ENCODE results near the gene ZNF362. TPM values are rescaled to one million over a fixed set of nuclear protein-coding genes. Genes with fewer than 3 reads are reported as not detected.

ZNF362 gene
- total and polyA plus RNA-seq, 2 of the 13 experiments (the other 11 are each of a cell fraction or from before 2014, with no cell fraction given), result 8.3 to 14.2 TPM

DNA sequence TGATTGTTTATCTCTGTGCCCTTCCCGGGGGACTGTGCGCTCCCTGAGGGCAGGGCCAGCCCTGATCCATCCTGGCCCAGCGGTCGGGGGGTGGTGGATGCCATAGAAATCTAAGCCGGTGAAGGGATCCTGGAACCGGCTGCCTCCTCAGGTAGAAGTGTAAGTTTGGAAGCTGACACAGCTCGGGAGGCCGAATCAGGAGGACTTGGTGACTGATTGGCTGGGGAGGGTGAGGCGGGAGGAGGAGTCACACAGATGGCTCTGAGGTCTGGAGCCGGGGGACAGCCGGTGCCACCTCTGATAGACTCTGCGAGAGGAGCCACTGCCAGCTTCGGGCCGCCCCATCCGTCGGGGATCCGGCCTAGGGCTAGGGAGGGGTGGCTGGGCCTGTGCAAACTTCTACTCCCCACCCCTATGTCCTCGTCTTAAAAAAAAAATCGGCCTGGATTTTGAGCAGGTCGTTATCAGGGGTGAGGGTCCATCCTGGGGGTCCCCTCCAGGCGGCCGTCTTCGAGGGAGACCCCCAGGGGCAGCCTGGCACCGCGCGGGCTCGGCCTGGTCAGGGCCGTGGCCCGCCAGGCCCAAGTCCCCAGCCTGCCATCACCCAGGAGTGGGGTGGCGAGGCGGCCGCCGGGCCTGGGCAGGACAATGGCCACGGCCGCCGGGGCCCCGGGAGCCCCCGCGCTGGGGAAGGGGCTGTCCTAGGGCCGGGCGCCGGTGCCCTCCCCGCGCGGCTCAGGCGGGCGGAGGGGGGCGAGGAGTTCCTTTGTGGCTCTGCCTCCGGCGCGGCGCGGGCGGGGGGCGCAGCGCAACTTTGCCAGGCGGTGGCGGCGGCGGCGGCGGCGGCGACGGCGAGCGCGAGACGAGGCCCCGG, 708 bp upstream of the ZNF362 start (continued):
- TF ChIP-seq, protein P1, sequence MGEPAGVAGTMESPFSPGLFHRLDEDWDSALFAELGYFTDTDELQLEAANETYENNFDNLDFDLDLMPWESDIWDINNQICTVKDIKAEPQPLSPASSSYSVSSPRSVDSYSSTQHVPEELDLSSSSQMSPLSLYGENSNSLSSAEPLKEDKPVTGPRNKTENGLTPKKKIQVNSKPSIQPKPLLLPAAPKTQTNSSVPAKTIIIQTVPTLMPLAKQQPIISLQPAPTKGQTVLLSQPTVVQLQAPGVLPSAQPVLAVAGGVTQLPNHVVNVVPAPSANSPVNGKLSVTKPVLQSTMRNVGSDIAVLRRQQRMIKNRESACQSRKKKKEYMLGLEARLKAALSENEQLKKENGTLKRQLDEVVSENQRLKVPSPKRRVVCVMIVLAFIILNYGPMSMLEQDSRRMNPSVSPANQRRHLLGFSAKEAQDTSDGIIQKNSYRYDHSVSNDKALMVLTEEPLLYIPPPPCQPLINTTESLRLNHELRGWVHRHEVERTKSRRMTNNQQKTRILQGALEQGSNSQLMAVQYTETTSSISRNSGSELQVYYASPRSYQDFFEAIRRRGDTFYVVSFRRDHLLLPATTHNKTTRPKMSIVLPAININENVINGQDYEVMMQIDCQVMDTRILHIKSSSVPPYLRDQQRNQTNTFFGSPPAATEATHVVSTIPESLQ (CRISPR knock-in tag; conservative IDR thresholded peaks at IDR 0.05), result no peak
- TF ChIP-seq NONO (IDR thresholded peaks at IDR 0.05), result no peak
- peak; percentile 39; the same call in 1 of the 2 replicates for TF ChIP-seq NONO (CRISPR knock-in tag; conservative IDR thresholded peaks at IDR 0.05)
- no peak for TF ChIP-seq ZBTB42 (CRISPR knock-in tag; IDR thresholded peaks at IDR 0.05)
- no peak for TF ChIP-seq HNF4A (CRISPR knock-in tag; IDR thresholded peaks at IDR 0.05)
- TF ChIP-seq ZNF251 (CRISPR knock-in tag; IDR thresholded peaks at IDR 0.05), result no peak
- TF ChIP-seq, protein P2, sequence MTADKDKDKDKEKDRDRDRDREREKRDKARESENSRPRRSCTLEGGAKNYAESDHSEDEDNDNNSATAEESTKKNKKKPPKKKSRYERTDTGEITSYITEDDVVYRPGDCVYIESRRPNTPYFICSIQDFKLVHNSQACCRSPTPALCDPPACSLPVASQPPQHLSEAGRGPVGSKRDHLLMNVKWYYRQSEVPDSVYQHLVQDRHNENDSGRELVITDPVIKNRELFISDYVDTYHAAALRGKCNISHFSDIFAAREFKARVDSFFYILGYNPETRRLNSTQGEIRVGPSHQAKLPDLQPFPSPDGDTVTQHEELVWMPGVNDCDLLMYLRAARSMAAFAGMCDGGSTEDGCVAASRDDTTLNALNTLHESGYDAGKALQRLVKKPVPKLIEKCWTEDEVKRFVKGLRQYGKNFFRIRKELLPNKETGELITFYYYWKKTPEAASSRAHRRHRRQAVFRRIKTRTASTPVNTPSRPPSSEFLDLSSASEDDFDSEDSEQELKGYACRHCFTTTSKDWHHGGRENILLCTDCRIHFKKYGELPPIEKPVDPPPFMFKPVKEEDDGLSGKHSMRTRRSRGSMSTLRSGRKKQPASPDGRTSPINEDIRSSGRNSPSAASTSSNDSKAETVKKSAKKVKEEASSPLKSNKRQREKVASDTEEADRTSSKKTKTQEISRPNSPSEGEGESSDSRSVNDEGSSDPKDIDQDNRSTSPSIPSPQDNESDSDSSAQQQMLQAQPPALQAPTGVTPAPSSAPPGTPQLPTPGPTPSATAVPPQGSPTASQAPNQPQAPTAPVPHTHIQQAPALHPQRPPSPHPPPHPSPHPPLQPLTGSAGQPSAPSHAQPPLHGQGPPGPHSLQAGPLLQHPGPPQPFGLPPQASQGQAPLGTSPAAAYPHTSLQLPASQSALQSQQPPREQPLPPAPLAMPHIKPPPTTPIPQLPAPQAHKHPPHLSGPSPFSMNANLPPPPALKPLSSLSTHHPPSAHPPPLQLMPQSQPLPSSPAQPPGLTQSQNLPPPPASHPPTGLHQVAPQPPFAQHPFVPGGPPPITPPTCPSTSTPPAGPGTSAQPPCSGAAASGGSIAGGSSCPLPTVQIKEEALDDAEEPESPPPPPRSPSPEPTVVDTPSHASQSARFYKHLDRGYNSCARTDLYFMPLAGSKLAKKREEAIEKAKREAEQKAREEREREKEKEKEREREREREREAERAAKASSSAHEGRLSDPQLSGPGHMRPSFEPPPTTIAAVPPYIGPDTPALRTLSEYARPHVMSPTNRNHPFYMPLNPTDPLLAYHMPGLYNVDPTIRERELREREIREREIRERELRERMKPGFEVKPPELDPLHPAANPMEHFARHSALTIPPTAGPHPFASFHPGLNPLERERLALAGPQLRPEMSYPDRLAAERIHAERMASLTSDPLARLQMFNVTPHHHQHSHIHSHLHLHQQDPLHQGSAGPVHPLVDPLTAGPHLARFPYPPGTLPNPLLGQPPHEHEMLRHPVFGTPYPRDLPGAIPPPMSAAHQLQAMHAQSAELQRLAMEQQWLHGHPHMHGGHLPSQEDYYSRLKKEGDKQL (CRISPR knock-in tag; IDR thresholded peaks at IDR 0.05; ENCODE audit: low read depth), result no peak
- TF ChIP-seq ZBTB7B (CRISPR knock-in tag; IDR thresholded peaks at IDR 0.05), result no peak
- TF ChIP-seq EP300 (IDR thresholded peaks at IDR 0.05; ENCODE audit: low read depth in 2 of 2, low read length in 2 of 2), result no peak
- no peak for TF ChIP-seq EP300 (CRISPR knock-in tag; IDR thresholded peaks at IDR 0.05; ENCODE audit: borderline replicate concordance)
- TF ChIP-seq SMARCE1 (IDR thresholded peaks at IDR 0.05; ENCODE audit: borderline replicate concordance), result no peak
- TF ChIP-seq NCOA2 (CRISPR knock-in tag; IDR thresholded peaks at IDR 0.05), result no peak
- TF ChIP-seq, protein P3, sequence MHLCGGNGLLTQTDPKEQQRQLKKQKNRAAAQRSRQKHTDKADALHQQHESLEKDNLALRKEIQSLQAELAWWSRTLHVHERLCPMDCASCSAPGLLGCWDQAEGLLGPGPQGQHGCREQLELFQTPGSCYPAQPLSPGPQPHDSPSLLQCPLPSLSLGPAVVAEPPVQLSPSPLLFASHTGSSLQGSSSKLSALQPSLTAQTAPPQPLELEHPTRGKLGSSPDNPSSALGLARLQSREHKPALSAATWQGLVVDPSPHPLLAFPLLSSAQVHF (CRISPR knock-in tag; IDR thresholded peaks at IDR 0.05), result no peak
- no peak for TF ChIP-seq ZFP37 (CRISPR knock-in tag; IDR thresholded peaks at IDR 0.05; ENCODE audit: borderline replicate concordance)
- TF ChIP-seq, protein P4, sequence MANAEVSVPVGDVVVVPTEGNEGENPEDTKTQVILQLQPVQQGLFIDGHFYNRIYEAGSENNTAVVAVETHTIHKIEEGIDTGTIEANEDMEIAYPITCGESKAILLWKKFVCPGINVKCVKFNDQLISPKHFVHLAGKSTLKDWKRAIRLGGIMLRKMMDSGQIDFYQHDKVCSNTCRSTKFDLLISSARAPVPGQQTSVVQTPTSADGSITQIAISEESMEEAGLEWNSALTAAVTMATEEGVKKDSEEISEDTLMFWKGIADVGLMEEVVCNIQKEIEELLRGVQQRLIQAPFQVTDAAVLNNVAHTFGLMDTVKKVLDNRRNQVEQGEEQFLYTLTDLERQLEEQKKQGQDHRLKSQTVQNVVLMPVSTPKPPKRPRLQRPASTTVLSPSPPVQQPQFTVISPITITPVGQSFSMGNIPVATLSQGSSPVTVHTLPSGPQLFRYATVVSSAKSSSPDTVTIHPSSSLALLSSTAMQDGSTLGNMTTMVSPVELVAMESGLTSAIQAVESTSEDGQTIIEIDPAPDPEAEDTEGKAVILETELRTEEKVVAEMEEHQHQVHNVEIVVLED (CRISPR knock-in tag; IDR thresholded peaks at IDR 0.05; ENCODE audit: borderline replicate concordance), result no peak
- no peak for TF ChIP-seq ZNF766 (CRISPR knock-in tag; IDR thresholded peaks at IDR 0.05; ENCODE audit: borderline replicate concordance)
- no peak for TF ChIP-seq ZNF333 (CRISPR knock-in tag; IDR thresholded peaks at IDR 0.05; ENCODE audit: borderline replicate concordance)
- TF ChIP-seq, protein P5, sequence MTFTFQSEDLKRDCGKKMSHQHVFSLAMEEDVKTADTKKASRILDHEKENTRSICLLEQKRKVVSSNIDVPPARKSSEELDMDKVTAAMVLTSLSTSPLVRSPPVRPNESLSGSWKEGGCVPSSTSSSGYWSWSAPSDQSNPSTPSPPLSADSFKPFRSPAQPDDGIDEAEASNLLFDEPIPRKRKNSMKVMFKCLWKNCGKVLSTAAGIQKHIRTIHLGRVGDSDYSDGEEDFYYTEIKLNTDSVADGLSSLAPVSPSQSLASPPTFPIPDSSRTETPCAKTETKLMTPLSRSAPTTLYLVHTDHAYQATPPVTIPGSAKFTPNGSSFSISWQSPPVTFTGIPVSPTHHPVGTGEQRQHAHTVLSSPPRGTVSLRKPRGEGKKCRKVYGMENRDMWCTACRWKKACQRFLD (CRISPR knock-in tag; IDR thresholded peaks at IDR 0.05; ENCODE audit: borderline replicate concordance), result no peak

Data from HepG2 (cell line).